ENCODE data around the gene LSS.
A peak's percentile ranks its signal among the peaks of the same experiment; 100 is the strongest.
"Not testable (repeated sequence)": the region's sequence is repeated elsewhere in the genome, so short reads cannot be mapped to it uniquely, and the experiment has no call there.

LSS gene

DNA sequence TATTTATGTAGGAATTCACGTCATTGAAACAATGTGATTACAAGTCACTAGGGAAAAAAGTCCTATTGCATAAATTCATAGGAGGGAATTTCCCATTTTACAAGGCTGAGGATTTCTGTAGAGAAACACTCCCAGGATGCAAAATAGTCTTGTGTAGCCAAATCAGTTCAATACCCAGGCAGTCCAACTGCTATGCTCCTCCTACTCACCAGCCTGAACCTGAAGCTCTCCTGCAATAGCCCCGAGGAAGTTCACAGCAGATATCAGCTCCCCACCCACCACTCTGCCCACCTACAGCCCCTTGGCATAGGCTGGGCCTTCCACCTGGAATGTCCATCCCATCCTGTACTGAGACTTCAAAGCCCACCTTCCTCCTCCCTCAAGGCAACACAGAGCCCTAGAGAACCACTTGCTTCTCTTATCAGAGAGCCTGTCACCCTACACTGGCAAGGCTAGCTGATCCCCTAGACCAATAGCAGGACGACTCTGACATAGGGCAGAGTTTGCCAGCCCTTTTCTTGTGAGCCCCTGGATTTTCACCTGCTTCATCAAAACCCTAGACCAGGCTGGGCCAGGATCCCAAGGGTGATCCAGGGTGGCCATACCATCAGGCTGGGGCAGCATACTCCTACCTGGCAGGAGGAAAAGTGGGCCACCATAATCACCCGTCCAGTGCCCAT, 1.5 kb downstream of the LSS start:
- peak overlapping the region; percentile 55 for H3K4me3 ChIP-seq (ENCODE audit: control insufficient read depth, low read depth, low read length)
- TF ChIP-seq, protein P1, sequence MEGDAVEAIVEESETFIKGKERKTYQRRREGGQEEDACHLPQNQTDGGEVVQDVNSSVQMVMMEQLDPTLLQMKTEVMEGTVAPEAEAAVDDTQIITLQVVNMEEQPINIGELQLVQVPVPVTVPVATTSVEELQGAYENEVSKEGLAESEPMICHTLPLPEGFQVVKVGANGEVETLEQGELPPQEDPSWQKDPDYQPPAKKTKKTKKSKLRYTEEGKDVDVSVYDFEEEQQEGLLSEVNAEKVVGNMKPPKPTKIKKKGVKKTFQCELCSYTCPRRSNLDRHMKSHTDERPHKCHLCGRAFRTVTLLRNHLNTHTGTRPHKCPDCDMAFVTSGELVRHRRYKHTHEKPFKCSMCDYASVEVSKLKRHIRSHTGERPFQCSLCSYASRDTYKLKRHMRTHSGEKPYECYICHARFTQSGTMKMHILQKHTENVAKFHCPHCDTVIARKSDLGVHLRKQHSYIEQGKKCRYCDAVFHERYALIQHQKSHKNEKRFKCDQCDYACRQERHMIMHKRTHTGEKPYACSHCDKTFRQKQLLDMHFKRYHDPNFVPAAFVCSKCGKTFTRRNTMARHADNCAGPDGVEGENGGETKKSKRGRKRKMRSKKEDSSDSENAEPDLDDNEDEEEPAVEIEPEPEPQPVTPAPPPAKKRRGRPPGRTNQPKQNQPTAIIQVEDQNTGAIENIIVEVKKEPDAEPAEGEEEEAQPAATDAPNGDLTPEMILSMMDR (IDR thresholded peaks at IDR 0.05; ENCODE audit: control insufficient read depth, insufficient read depth, low read depth, low read length, missing control alignments), result no peak
- DNase-seq (ENCODE audit: low read depth), result peak; percentile 58

DNA sequence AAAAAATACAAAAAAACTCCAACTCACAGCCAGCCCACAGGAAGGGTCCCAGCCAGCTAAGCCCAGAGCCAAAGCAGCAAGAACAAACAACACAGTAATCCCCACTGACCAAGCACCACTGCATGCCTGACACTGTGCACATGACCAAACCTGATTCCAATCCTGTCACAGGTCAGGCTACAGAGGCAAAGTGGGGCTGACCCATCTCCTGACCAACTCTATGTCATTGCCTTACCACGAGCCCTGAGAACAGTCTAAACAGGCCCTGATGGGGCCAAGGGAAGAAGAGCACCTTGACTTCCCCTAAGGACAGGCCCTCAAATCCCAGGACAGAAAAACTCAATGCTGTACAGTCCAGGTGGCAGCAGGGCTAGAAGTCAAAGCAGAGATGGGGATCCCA, 2.4 kb downstream of the LSS start:
- TF ChIP-seq, protein P1 (IDR thresholded peaks at IDR 0.05; ENCODE audit: control insufficient read depth, insufficient read depth, low read depth, low read length, missing control alignments), result no peak
- no peak overlapping the region for H3K4me3 ChIP-seq (ENCODE audit: control insufficient read depth, low read depth, low read length)
- no peak for DNase-seq (ENCODE audit: low read depth)

DNA sequence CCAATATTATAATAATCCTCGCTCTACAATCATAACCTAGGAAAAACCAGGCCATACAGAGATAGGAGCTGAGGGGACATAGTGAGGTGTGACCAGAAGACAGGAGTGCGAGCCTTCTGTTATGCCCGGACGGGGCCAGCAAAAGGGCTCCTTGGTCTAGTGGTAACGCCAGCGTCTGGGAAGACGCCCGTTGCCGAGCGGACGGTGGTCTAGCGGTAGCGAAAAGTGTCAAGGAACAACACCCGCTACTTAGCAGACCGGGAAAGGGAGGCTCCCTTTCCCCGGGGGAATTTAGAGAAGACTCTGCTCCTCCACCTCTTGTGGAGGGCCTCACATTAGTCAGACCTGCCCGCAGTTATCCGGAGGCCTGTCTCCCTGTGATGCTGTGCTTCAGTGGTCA, 4.9 kb downstream of the LSS start:
- DNase-seq (ENCODE audit: low read depth); H3K4me3 ChIP-seq (ENCODE audit: control insufficient read depth, low read depth, low read length): not testable (repeated sequence)

DNA sequence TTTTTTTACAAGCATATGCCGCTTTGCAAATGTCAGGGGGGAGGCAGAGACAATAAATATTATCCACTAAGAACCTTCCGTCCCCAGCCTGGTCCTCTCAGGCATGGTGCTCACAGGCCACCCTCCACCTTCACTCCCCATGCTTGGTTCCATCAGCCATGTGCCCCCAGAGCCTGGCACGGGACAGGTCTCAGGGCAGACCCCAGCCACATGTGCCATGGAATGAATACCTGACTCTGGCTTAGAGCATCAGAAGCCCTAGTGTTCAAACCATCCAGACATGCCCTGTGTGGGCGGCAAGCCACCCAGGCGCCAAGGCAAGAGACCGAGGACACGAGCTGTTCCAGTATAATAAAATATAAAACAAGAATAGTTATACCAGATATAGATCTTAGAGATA, 5.4 kb downstream of the LSS start:
- H3K4me3 ChIP-seq (ENCODE audit: control insufficient read depth, low read depth, low read length), result no peak overlapping the region
- TF ChIP-seq, protein P1 (IDR thresholded peaks at IDR 0.05; ENCODE audit: control insufficient read depth, insufficient read depth, low read depth, low read length, missing control alignments), result no peak
- DNase-seq (ENCODE audit: low read depth), result no peak

DNA sequence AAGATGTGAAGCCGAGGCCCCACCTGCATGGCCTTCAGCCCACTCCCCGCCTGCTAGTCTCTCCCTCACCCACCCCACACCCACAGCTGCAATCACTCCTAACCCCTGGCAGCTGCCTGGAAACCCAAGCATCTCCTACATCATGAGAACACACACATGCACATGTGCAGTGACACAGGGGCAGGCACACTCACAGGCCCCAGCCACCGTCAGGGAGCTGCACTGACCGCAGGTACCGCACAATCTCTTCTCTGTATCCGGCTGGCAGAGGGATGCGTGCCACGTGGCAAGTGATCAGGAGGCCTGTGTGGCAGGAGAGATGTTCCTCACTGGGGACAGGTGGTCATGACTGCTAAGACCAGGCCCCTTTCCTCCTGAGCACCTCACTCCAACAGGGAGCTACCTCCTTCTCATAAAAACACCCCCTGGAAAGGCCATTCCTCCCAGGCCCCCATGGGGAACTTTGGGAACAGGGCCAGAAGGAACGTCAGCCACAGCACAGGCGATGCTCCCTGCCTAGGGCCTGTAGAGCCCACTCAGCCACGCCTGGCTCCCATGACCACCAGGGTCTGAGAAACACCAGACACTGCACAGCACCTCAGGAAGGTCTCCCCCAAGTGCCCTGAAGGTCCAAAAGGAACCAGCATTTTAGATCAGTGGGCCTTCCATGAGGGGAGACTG, 6.0 kb downstream of the LSS start:
- TF ChIP-seq, protein P1 (IDR thresholded peaks at IDR 0.05; ENCODE audit: control insufficient read depth, insufficient read depth, low read depth, low read length, missing control alignments), result no peak
- no peak overlapping the region for H3K4me3 ChIP-seq (ENCODE audit: control insufficient read depth, low read depth, low read length)
- no peak for DNase-seq (ENCODE audit: low read depth)

DNA sequence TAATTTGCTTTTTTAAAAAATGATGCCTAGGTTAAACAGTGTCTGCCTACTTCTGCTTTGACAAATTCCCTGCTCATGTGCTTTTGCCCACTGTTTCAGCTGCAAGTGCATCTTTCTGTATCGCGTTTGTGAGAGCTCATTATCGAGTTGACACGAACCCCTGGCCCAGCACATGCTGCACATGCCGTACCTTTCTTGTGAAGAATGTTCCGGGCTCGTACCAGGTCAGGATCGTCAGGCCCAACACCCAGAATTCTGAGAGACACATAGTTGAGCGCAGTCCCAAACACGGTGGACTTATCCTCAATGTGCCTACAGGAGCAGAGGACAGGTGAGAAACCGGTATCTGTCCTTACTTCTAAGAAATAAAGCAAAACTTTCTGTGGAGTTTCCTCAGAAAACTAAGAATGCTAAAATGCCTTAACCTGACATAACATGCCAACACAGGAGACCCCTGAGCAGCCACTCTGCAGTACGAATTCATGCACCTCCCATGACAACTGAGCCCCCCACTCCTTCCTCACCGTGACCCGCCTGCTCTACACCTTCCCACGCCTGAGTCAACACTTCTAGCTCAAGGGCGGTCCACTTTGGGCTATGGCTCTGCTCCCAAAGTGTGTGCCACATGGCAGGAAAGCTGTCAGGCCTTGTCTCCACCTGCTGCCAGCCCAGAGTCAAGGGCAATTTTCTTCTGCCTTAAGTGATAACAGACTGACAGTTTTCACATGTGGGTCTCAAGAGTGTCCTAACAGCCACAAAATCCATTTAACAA, 6.7 kb downstream of the LSS start:
- TF ChIP-seq, protein P1 (IDR thresholded peaks at IDR 0.05; ENCODE audit: control insufficient read depth, insufficient read depth, low read depth, low read length, missing control alignments), result no peak
- no peak for DNase-seq (ENCODE audit: low read depth)
- H3K4me3 ChIP-seq (ENCODE audit: control insufficient read depth, low read depth, low read length), result no peak overlapping the region

DNA sequence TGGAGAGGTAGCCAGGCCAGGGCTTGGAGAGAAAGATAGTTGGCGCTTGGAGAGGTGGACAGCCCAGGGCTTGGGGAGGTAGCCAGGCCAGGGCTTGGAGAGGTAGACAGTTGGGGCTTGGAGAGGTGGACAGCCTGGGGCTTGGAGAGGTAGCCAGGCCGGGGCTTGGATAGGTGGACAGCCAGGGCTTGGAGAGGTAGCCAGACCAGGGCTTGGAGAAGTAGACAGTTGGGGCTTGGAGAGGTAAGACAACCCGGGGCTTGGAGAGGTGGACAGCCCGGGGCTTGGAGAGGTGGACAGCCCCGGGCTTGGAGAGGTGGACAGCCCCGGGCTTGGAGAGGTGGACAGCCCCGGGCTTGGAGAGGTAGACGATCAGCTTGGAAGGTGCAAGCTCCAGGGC, 7.7 kb downstream of the LSS start:
- TF ChIP-seq, protein P1 (IDR thresholded peaks at IDR 0.05; ENCODE audit: control insufficient read depth, insufficient read depth, low read depth, low read length, missing control alignments), result no peak
- H3K4me3 ChIP-seq (ENCODE audit: control insufficient read depth, low read depth, low read length), result no peak overlapping the region
- DNase-seq (ENCODE audit: low read depth), result no peak

Data from AG09309 (cell line).